CD4-positive, alpha-beta T cell treated with Interleukin-15 for 4 hours (primary cell): ENCODE data around the gene C16orf74.
A peak's percentile ranks its signal among the peaks of the same experiment; 100 is the strongest.

Experiments used
- DNase-seq: peaks from one replicate; pipeline ENCODE4 v3.0.0-alpha.2; 2020; ENCODE audit warnings: low spot score

C16orf74 gene

GRCh38 chr16:85750827-85751697, at the start of gene C16orf74:
Gene C16orf74 (minus strand): TSS chr16:85751096. CDS start chr16:85735217, 15,879 bp downstream.
- DNase-seq, result no peak

- peak; percentile 16 for DNase-seq
Observed at GRCh38 chr16:85800321-85800669, 49.4 kb upstream of the C16orf74 start.

GRCh38 chr16:85799497-85800320, 48.8 kb upstream of the C16orf74 start, which contains the start of the genes COX4I1 and EMC8:
Gene COX4I1 (plus strand): TSS chr16:85799695. CDS start chr16:85801206, 1,511 bp downstream.
Gene EMC8 (minus strand): TSS chr16:85799544. CDS start chr16:85799295, 249 bp downstream.
- DNase-seq, result peak; percentile 91

GRCh38 chr16:85798901-85799496, 48.1 kb upstream of the C16orf74 start:
- DNase-seq, result no peak

- no peak for DNase-seq
Observed at GRCh38 chr16:85798283-85798776, 47.4 kb upstream of the C16orf74 start.

GRCh38 chr16:85796599-85796998, 45.7 kb upstream of the C16orf74 start:
- DNase-seq, result no peak

GRCh38 chr16:85796152-85796551, 45.3 kb upstream of the C16orf74 start:
- DNase-seq, result no peak

- no peak for DNase-seq
Observed at GRCh38 chr16:85794696-85795095, 43.8 kb upstream of the C16orf74 start.

GRCh38 chr16:85793662-85794298, 42.9 kb upstream of the C16orf74 start:
- no peak for DNase-seq

GRCh38 chr16:85789773-85790172, 38.9 kb upstream of the C16orf74 start:
- DNase-seq, result no peak

GRCh38 chr16:85788819-85789218, 37.9 kb upstream of the C16orf74 start:
- no peak for DNase-seq

GRCh38 chr16:85785927-85786326, 35.0 kb upstream of the C16orf74 start:
- no peak for DNase-seq

- no peak for DNase-seq
Observed at GRCh38 chr16:85784813-85785212, 33.9 kb upstream of the C16orf74 start.

GRCh38 chr16:85783441-85783840, 32.5 kb upstream of the C16orf74 start:
- no peak for DNase-seq

- no peak for DNase-seq
Observed at GRCh38 chr16:85782451-85782850, 31.6 kb upstream of the C16orf74 start.

GRCh38 chr16:85781695-85782370, 30.9 kb upstream of the C16orf74 start:
- DNase-seq, result no peak

GRCh38 chr16:85781156-85781555, 30.3 kb upstream of the C16orf74 start:
- DNase-seq, result no peak

GRCh38 chr16:85780281-85780680, 29.4 kb upstream of the C16orf74 start:
- DNase-seq, result no peak

GRCh38 chr16:85778873-85779272, 28.0 kb upstream of the C16orf74 start:
- DNase-seq, result no peak

GRCh38 chr16:85777583-85778310, 26.9 kb upstream of the C16orf74 start:
- DNase-seq, result no peak
